Suprapubic skin (tissue), 4 donors: ENCODE data around the gene EXT2. TPM values are rescaled to one million over a fixed set of nuclear protein-coding genes. Genes with fewer than 3 reads are reported as not detected.

ENCODE experiments used
- DNase-seq, 2 donors: peaks; one replicate each; pipeline ENCODE4 v3.0.0-alpha.2; 2019; ENCODE audit warnings: low spot score in 2 of 2
- H3K27ac ChIP-seq: fragments of 200-600 bp; sonication (generic); one replicate; pipeline ENCODE4 v1.5.1; 2019
- H3K27me3 ChIP-seq: fragments of 200-600 bp; sonication (generic); one replicate; pipeline ENCODE4 v1.5.1; 2019
- H3K36me3 ChIP-seq: fragments of 200-600 bp; sonication (generic); one replicate; pipeline ENCODE4 v1.5.1; 2019
- H3K4me1 ChIP-seq: fragments of 200-600 bp; sonication (generic); one replicate; pipeline ENCODE4 v1.5.1; 2019
- H3K4me3 ChIP-seq: fragments of 200-600 bp; sonication (generic); one replicate; pipeline ENCODE4 v1.5.1; 2019; ENCODE audit warnings: mild to moderate bottlenecking
- H3K9me3 ChIP-seq: fragments of 200-600 bp; sonication (generic); one replicate; pipeline ENCODE4 v1.5.1; 2019
- EP300 ChIP-seq: sonication (generic); formaldehyde crosslinking; IDR thresholded peaks from one replicate; pipeline ENCODE4 v1.6.1; 2017; ENCODE audit warnings: antibody characterized with exemption
- POLR2A ChIP-seq, 2 donors: fragments of 450-650 bp; IDR thresholded peaks; one replicate each; pipeline ENCODE4 v1.6.1; 2017; ENCODE audit warnings: antibody characterized with exemption in 2 of 2, mild to moderate bottlenecking in 2 of 2, moderate library complexity in 2 of 2
- POLR2AphosphoS5 ChIP-seq, 3 donors: sonication (generic); formaldehyde crosslinking; IDR thresholded peaks; one replicate each; pipeline ENCODE4 v1.6.1; 2017; ENCODE audit warnings: antibody characterized with exemption in 3 of 3
- WGBS: methylation state at CpG from one replicate; pipeline ENCODE4 v1.1.5; 2018; 5-methylcytosine and 5-hydroxymethylcytosine counted together
- total RNA-seq, 4 donors: library from RNA; depleted of rRNA; stranded (reverse); fragments of >200 nt; gene quantifications; one replicate each; pipeline ENCODE4 v1.1.0, GENCODE V29; 2016
- TF ChIP-seq, protein P1 (sequence below), 2 donors: fragments of 200-600 bp in 1 of 2; fragments of 450-650 bp in 1 of 2; sonication (generic) in 1 of 2; IDR thresholded peaks; one replicate each; pipeline ENCODE4 v1.5.1; 2016 to 2019; ENCODE audit warnings: antibody characterized with exemption in 2 of 2, mild to moderate bottlenecking in 1 of 2, moderate library complexity in 1 of 2

EXT2 gene
- total RNA-seq, 4 donors from 2014 or later: 66.3 to 82.0 (median 72.4) TPM

DNA sequence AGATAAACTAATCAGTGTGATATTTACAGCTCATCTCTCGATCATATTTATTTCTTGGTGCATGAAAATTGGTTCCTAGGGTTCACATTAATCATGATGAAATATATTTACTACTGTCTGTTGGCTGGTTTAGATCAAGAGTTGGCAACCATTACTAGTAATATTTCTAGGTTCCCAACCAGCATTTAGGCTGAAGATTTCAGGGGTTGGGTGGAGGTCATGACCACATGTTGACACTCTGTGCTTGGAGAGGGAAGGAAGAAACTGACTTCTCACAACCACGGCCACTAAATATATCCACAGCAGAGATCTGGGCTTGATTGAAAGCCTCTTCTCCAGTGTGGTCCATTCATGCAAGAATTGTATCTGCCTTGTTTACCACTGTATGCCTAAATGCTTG lies 126.5 kb downstream of the EXT2 start:
- H3K4me3 ChIP-seq: no peak overlapping the region
- TF ChIP-seq, protein P1, sequence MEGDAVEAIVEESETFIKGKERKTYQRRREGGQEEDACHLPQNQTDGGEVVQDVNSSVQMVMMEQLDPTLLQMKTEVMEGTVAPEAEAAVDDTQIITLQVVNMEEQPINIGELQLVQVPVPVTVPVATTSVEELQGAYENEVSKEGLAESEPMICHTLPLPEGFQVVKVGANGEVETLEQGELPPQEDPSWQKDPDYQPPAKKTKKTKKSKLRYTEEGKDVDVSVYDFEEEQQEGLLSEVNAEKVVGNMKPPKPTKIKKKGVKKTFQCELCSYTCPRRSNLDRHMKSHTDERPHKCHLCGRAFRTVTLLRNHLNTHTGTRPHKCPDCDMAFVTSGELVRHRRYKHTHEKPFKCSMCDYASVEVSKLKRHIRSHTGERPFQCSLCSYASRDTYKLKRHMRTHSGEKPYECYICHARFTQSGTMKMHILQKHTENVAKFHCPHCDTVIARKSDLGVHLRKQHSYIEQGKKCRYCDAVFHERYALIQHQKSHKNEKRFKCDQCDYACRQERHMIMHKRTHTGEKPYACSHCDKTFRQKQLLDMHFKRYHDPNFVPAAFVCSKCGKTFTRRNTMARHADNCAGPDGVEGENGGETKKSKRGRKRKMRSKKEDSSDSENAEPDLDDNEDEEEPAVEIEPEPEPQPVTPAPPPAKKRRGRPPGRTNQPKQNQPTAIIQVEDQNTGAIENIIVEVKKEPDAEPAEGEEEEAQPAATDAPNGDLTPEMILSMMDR (IDR thresholded peaks at IDR 0.05): no peak
- TF ChIP-seq POLR2A (IDR thresholded peaks at IDR 0.05): no peak
- no peak for TF ChIP-seq POLR2AphosphoS5 (IDR thresholded peaks at IDR 0.05)
- TF ChIP-seq EP300: no peak

DNA sequence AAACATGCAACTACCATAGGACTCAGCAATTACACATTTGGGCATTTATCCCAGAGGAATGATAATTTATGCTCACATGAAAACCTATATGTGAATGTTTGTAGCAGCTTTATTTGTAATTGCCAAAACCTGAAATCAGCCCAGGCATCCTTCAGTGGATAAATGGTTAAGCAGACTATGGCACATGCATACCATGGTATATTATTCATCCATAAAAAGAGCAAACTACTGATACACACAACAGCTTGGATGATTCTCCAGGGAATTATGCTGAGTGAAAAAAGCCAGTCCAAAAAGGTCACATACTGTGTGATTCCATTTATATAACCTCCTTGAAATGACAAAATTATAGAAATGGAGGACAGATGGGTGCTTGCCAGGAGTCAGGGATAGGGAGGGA lies 127.8 kb downstream of the EXT2 start:
- TF ChIP-seq EP300 (no peak), POLR2AphosphoS5 (IDR thresholded peaks at IDR 0.05) (no peak), POLR2A (IDR thresholded peaks at IDR 0.05) (no peak)
- TF ChIP-seq, protein P1 (IDR thresholded peaks at IDR 0.05): no peak
- no peaks in the 10 kb centered on the region for H3K36me3 ChIP-seq
- no peak for DNase-seq

More for the DNA sequence above, 126.5 kb downstream of the EXT2 start:
- no peaks in the 10 kb centered on the region for H3K27me3 ChIP-seq
- H3K36me3 ChIP-seq: no peaks in the 10 kb centered on the region
- no peak overlapping the region for H3K27ac ChIP-seq
- DNase-seq: no peak
- no peaks in the 10 kb centered on the region for H3K4me1 ChIP-seq
- H3K9me3 ChIP-seq: no peaks in the 10 kb centered on the region
- 72% methylated on average over 2 of the region's 2 CpGs for WGBS

GRCh38 chr11:44224867-44225501 lies 129.5 kb downstream of the EXT2 start:
- Histone ChIP-seq H3K36me3 (no peaks in the 10 kb centered on the region), H3K27ac (no peak overlapping the region), H3K9me3 (no peaks in the 10 kb centered on the region), H3K4me3 (no peak overlapping the region), H3K4me1 (no peaks in the 10 kb centered on the region), H3K27me3 (no peaks in the 10 kb centered on the region)
- TF ChIP-seq EP300 (no peak), POLR2A (IDR thresholded peaks at IDR 0.05) (no peak)
- TF ChIP-seq, protein P1 (IDR thresholded peaks at IDR 0.05): no peak
- no peak for DNase-seq
- WGBS: 87% methylated on average over 3 of the region's 3 CpGs

More for the DNA sequence above, 127.8 kb downstream of the EXT2 start:
- Histone ChIP-seq H3K27ac (no peak overlapping the region), H3K4me3 (no peak overlapping the region), H3K9me3 (no peaks in the 10 kb centered on the region), H3K4me1 (no peaks in the 10 kb centered on the region), H3K27me3 (no peaks in the 10 kb centered on the region)

DNA sequence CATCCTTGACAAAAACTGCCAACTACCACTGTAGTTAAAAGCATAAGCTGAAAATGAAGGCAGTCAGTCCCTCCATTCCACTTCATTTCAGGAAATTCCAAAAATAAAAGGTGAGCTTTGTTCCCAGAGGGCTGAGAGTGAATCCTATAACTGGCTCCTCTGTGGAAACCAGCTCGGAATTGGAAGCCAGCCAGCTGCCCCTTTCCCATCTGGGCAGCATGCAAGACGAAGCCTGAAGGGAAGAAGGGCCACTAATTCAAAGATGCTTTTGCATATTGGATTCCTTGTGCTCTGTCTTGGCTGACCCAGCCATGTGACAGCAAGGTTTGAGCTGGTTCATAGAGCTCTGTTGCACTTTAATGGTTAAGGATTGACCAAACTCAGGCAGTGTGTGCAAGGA lies 131.0 kb downstream of the EXT2 start:
- H3K9me3 ChIP-seq: no peaks in the 10 kb centered on the region
- H3K4me3 ChIP-seq: no peak overlapping the region
- H3K36me3 ChIP-seq: no peaks in the 10 kb centered on the region
- no peak overlapping the region for H3K27ac ChIP-seq
- no peaks in the 10 kb centered on the region for H3K27me3 ChIP-seq
- H3K4me1 ChIP-seq: no peaks in the 10 kb centered on the region
- 66% methylated on average over 2 of the region's 2 CpGs for WGBS
- DNase-seq: no peak
- no peak for TF ChIP-seq POLR2AphosphoS5 (IDR thresholded peaks at IDR 0.05)

DNA sequence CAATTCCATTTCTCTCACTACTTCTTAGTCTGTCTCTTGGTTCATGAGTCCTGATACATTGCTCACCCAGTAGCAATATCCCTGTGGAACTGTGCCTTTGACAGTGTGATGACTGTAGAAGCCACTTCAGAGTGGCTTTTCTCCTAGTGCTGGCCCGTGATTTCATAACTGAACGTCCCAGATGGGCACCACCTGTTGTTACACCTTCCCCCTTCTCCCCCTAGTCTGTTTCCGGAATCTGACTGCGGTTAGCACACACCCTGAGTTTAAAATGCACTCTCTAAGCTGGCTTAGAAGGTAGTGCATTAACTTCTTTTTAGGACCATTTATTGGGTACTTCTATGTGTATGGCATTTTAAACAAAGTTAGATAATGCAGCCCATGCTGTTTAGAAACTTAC lies 131.5 kb downstream of the EXT2 start:
- Histone ChIP-seq H3K27ac (no peak overlapping the region), H3K4me3 (no peak overlapping the region), H3K4me1 (no peaks in the 10 kb centered on the region), H3K36me3 (no peaks in the 10 kb centered on the region), H3K27me3 (no peaks in the 10 kb centered on the region), H3K9me3 (no peaks in the 10 kb centered on the region)
- DNase-seq: no peak
- TF ChIP-seq EP300 (no peak), POLR2AphosphoS5 (IDR thresholded peaks at IDR 0.05) (no peak)
- 68% methylated on average over 4 of the region's 4 CpGs for WGBS

DNA sequence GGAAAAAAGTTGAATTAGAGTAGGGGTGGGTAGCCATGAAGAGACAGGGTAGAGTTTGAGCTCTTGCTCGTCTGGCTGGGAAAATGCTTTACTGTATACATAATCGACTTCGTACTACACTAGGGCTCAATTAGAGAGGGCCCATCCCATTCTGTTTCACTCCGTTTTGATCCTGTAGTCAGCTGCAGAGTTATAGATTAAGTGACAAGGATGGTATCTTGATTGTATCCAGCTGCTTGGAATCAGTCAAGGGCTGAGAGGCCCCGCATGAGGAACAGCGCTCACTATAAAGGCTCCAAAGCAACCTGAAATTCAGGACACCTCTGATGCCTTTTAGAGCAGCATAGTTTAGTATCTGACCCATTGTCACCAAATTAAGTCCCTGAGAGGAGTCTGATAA lies 132.9 kb downstream of the EXT2 start:
- TF ChIP-seq EP300: no peak
- TF ChIP-seq POLR2AphosphoS5 (IDR thresholded peaks at IDR 0.05): no peak
- TF ChIP-seq, protein P1 (IDR thresholded peaks at IDR 0.05): no peak
- H3K9me3 ChIP-seq: no peaks in the 10 kb centered on the region
- no peaks in the 10 kb centered on the region for H3K36me3 ChIP-seq
- WGBS: 87% methylated on average over 6 of the region's 6 CpGs
- no peak for DNase-seq
- no peaks in the 10 kb centered on the region for H3K27me3 ChIP-seq
- H3K4me1 ChIP-seq: no peaks in the 10 kb centered on the region
- H3K4me3 ChIP-seq: no peak overlapping the region
- H3K27ac ChIP-seq: no peak overlapping the region
